LNCAP (cell line): ENCODE results near the gene RHBDL3.

Experiments
- CTCF ChIP-seq: fragments of 450-650 bp; IDR thresholded peaks from 2 replicates; pipeline ENCODE4 v1.5.1; 2017; ENCODE audit warnings: mild to moderate bottlenecking

RHBDL3 gene

GRCh38 chr17:32241640-32242039, 24.0 kb upstream of the RHBDL3 start:
- TF ChIP-seq CTCF = no peak

GRCh38 chr17:32249475-32249874, 16.2 kb upstream of the RHBDL3 start:
- no peak for TF ChIP-seq CTCF

GRCh38 chr17:32253117-32253611, 12.5 kb upstream of the RHBDL3 start:
- peak; percentile 99 for TF ChIP-seq CTCF

GRCh38 chr17:32256012-32256700, 9.5 kb upstream of the RHBDL3 start:
- TF ChIP-seq CTCF = no peak

- no peak for TF ChIP-seq CTCF
Observed at GRCh38 chr17:32256701-32257019, 9.0 kb upstream of the RHBDL3 start.

- TF ChIP-seq CTCF = no peak
Observed at GRCh38 chr17:32258383-32259140, 7.1 kb upstream of the RHBDL3 start.

GRCh38 chr17:32259586-32259985, 6.0 kb upstream of the RHBDL3 start:
- no peak for TF ChIP-seq CTCF
